HG03571 (cell line): ENCODE measurements around the gene TBX21.

Experiments
- ATAC-seq: cut with Tn5 transposase; IDR thresholded peaks from one replicate; pipeline ENCODE4 v1.9.1; 2021; ENCODE audit not compliant: unreplicated experiment

The TBX21 gene

DNA sequence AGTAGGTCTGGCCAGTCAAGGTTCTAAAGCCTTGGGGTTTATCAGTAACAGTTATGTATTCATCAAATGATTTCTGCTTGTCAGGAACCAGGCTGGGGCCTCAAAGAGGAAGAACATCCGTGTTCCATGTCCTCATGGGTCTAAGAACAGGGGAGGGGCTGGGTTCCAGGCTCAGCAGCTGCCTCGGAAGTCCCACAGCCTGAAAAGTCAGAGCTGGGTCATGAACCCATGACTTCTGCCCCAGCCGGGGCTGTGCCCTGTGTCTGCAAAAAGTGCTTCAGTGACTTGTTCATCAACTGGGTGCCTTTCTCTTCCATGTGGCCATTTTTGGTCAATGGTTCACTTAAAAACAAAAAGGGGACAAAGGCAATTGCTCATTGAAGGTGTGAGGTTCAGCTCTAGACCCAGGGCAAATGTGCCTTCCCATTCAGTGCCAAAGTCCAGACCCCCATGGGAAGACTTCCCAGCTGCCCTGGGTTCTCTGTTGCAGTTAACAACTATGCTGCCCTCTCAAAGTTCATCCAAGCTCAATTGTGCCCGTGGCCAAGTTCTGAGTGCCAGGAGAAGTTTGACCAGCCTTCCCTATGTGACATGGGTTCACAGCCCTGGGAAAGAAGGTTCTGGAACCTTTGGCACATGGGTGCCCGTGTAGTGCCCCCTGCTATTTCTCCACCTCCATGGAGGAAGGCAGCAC, 20.6 kb upstream of the TBX21 start:
- ATAC-seq, result no peak

- no peak for ATAC-seq
Measured at GRCh38 chr17:47713980-47714700, 18.9 kb upstream of the TBX21 start.

- ATAC-seq, result no peak
Measured at GRCh38 chr17:47714773-47715396, 18.2 kb upstream of the TBX21 start.

DNA sequence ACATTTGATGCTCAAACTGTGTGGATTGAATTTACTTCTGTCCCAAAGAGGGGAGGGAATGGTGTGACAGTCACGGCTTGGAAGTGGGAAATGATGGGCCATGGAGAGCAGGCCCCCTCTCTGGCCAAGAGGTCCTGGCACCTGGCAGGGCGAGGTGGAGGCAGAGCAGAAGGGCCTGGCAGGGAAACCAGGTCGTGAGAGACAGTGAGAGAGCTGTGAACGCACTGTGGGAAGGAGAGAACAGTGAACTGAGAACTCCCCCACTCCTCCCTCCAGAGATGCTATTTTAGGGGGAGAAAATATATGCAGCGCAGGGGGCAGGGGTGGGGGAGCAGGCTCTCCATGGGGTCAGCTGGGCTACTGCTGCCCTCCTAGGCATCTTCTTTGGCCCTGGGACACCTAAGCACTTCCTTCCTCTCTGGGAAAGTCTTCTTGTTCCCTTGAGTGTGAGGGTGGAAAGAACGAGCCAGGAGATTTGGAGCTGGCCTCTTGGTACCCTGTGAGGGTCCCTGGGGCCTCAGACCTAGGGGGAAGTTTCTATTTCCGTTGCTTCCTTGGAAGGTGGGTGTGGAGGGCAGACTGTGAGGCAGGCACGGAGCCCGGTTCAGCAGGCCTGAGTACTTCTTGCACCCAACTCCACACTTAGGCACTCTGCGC, 17.2 kb upstream of the TBX21 start:
- ATAC-seq, result no peak

- ATAC-seq, result no peak
Measured at GRCh38 chr17:47716375-47716774, 16.7 kb upstream of the TBX21 start.

- ATAC-seq, result no peak
Measured at GRCh38 chr17:47717261-47717697, 15.8 kb upstream of the TBX21 start.

- no peak for ATAC-seq
Measured at GRCh38 chr17:47717979-47718621, 14.9 kb upstream of the TBX21 start.

GRCh38 chr17:47718634-47719405, 14.2 kb upstream of the TBX21 start:
- ATAC-seq, result no peak

- ATAC-seq, result no peak
Measured at GRCh38 chr17:47719411-47720152, 13.5 kb upstream of the TBX21 start.

GRCh38 chr17:47720196-47720595, 12.8 kb upstream of the TBX21 start:
- no peak for ATAC-seq

DNA sequence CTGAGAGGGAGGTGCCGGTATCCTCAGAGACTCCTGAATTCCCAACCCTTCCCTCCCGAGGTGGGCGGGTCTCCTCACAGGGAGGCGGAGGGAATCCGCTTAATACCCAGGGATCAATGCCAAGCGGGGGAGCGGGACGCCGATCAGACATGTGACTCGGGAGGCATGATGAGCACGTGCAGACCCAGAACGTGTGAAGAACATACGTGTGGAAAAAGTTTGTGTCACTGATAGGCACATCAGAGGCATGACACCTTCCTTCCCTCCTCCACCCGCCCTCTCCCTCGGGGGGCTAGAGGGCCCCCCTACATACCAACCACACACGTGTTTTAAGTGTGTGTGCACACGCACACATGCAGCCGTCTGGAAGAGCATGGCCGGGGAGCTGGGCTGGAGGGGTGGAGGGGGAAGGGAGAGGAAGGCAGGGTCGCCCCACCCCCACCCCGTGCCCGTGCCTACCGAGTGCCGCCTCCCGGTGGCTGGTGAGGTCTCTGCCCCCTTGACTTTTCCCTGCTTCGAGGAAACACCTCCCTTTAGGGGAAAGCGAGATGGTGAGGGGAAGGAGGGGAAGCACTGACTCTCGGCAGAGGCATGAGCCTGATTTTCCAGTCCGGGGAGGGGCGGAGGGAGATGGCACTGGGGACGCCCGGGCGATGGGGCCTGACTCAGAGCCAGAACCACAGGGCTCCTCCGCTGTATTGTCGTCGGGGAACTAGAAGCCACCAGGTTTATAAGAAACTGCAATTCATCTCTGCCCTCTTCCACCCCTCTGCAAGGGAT, 12.1 kb upstream of the TBX21 start:
- no peak for ATAC-seq

GRCh38 chr17:47721725-47722124, 11.3 kb upstream of the TBX21 start:
- no peak for ATAC-seq

GRCh38 chr17:47724705-47725104, 8.3 kb upstream of the TBX21 start:
- no peak for ATAC-seq

DNA sequence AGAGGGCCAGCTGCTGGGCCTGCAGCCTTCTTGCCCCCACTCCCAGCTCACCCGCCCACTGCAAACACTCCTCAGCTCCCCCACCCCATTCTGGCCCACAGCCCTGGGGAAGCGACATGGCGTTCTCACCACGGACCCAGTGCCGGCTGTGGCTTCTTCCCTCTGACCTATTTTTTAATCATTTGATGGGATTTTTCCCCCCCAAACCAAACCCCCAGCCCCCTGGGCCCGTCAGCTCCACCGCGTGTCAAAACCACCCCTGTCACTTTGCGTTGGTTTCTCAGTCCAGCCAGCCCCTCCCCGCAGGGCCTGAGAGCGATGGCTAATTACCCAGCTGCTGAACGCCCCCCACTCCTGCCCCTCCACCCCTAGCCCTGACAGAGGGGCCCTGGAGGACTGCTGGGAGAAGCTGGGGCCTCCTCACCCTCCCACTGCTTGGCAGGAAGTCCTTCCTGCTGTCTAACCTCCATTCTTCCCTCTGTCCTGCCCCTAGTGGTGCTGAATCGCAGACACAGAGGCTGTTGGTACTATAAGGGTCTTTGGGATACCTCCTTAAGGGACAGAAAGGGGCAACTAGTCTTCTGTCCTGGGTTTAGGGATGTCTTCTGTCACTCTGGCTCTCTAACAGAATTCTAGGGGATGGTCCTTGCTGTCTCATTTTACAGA, 7.5 kb upstream of the TBX21 start:
- no peak for ATAC-seq

DNA sequence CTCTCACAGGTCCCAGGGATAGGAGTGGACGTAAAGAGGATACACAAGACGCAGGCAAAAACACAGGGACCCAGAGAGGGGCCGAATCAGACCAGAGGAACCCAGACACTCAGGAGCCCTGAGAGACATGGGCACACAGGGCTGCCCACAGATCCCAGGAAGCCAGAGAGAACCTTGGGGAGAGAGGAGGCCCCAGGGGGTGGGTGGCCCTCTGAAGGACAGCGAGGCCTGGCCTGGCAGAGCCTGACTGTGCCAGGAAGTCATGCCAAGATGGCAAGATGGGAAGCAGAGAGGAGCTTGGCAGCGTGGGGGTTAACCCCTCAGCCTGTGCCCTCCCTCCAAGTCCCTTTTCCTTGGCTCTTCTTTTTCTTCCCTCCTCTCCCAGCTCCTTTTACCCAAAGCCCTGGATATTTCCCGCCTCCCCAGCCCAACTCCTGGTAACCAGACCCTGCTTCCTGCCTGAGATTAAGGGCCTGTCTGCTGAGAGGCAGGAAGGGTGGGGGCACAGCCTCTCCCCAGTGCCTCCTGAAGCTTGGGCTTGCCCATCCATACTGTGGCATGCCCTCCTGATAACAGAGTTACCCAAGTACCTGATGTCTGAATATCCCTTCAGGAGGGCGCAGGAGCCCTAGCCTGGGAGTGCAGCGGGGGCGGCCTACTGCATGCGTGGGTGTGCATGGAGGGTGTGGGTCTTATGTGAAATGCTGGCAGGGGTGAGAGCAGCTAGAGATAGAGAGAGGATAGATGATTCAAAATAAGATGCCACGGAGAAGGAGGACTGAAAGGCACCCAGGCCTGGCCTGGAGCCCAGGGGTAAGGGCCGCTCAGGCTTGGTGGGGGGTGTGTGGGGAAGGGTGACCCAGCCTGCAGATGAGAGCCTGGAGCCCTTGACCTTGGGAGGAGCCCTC, 6.0 kb upstream of the TBX21 start:
- ATAC-seq, result no peak

- no peak for ATAC-seq
Measured at GRCh38 chr17:47727704-47728036, 5.4 kb upstream of the TBX21 start.

GRCh38 chr17:47728214-47728877, 4.7 kb upstream of the TBX21 start:
- no peak for ATAC-seq
